K562 (cell line): ENCODE results near the gene IRF6. TPM values are rescaled to one million over a fixed set of nuclear protein-coding genes. Genes with fewer than 3 reads are reported as not detected.

Experiments
- CREM ChIP-seq: IDR thresholded peaks from 2 replicates; pipeline ENCODE4 v1.6.1; 2014; ENCODE audit warnings: antibody characterized with exemption, low read depth
- HBP1 ChIP-seq: fragments of 450-650 bp; formaldehyde crosslinking; IDR thresholded peaks from 2 replicates; pipeline ENCODE4 v1.4.0; 2022; ENCODE audit warnings: missing genetic modification characterization
- MCM3 ChIP-seq: fragments of 450-650 bp; IDR thresholded peaks from 2 replicates; pipeline ENCODE4 v1.6.1; 2016
- PTTG1 ChIP-seq: fragments of 450-650 bp; IDR thresholded peaks from 2 replicates; pipeline ENCODE4 v1.6.1; 2016; ENCODE audit warnings: low read depth, mild to moderate bottlenecking, missing genetic modification characterization, missing compliant biosample characterization
- SIRT6 ChIP-seq: IDR thresholded peaks from one replicate; pipeline ENCODE4 v1.6.1; 2012; ENCODE audit warnings: low read depth, mild to moderate bottlenecking, control low read depth, inconsistent platforms, low read length, moderate library complexity
- TAF9B ChIP-seq: fragments of 450-650 bp; IDR thresholded peaks from 2 replicates; pipeline ENCODE4 v1.6.1; 2018; ENCODE audit warnings: mild to moderate bottlenecking; ENCODE audit not compliant: partially characterized antibody
- ZNF561 ChIP-seq: fragments of 450-650 bp; formaldehyde crosslinking; conservative IDR thresholded peaks from 2 replicates; pipeline ENCODE4 v1.4.0; 2020; ENCODE audit warnings: mild to moderate bottlenecking, moderate library complexity
- ZNF644 ChIP-seq: fragments of 200-800 bp; sonication (Bioruptor generic); IDR thresholded peaks from 2 replicates; pipeline ENCODE4 v1.6.1; 2016; ENCODE audit warnings: low read depth, missing genetic modification characterization, missing compliant biosample characterization
- ZSCAN29 ChIP-seq: fragments of 450-650 bp; IDR thresholded peaks from 2 replicates; pipeline ENCODE4 v1.6.1; 2017
- polyA plus RNA-seq, 8 experiments: library from polyadenylated mRNA; depleted of rRNA in 4 of 8; stranded (reverse) in 5 of 8; unstranded in 3 of 8; fragments of >200 nt; fragmentation: Nextera tagmentation in 2 of 8; fragmentation: Illumina TruSeq in 1 of 8; extraction: Ambion mirVana in 2 of 8; extraction: Trizol in 1 of 8; gene quantifications; 2 replicates each; pipeline versions ENCODE4 v1.2.1 to v1.2.3, GENCODE V29; 2011 to 2014; ENCODE audit warnings: inconsistent platforms in 1 of 8, missing spikeins in 1 of 8
- total RNA-seq, 7 experiments: library from RNA; depleted of rRNA in 6 of 7; stranded (reverse); fragments of >200 nt in 6 of 7; fragmentation: Illumina TruSeq in 2 of 7; extraction: Trizol in 2 of 7; gene quantifications; 2 replicates each; pipeline versions ENCODE4 v1.2.1 to v1.2.3, GENCODE V29; 2011 to 2021; ENCODE audit warnings: low replicate concordance in 1 of 7

IRF6 gene
- total and polyA plus RNA-seq, 9 of the 15 experiments (the other 6 are each of a cell fraction or from before 2014, with no cell fraction given) = 0.03 to 0.65 (median 0.17) TPM

GRCh38 chr1:209736490-209737117 lies 69.3 kb downstream of the IRF6 start (continued):
- no peak for TF ChIP-seq HBP1 (CRISPR knock-in tag)
- TF ChIP-seq CREM = no peak
- no peak for TF ChIP-seq MCM3
- no peak for TF ChIP-seq PTTG1 (tag)
- no peak for TF ChIP-seq ZNF644 (tag)
- no peak for TF ChIP-seq ZNF561 (CRISPR knock-in tag)
- no peak for TF ChIP-seq TAF9B
- no peak for TF ChIP-seq SIRT6
- no peak for TF ChIP-seq ZSCAN29

Other genes starting within 250 kb of the IRF6 start
Only the 7 nearest of the 8 such genes appear.
- gene LAMB3, start 153.7 kb downstream of the IRF6 start, total RNA-seq (2014; rRNA removed) = 0.91 and 1.0 TPM in 2 replicates
- 0.61 and 1.3 TPM in 2 replicates for gene LAMB3, start 153.7 kb downstream of the IRF6 start, total RNA-seq (2014; rRNA removed; fragmentation: Illumina TruSeq; extraction: Trizol)
- 0.91 and 0.94 TPM in 2 replicates for gene LAMB3, start 153.7 kb downstream of the IRF6 start, total RNA-seq (2015; rRNA removed; fragmentation: Illumina TruSeq; extraction: Trizol)
- 1.3 and 1.9 TPM in 2 replicates for gene LAMB3, start 153.7 kb downstream of the IRF6 start, total RNA-seq (2021)
- 0.42 and 0.72 TPM in 2 replicates for gene LAMB3, start 153.7 kb downstream of the IRF6 start, polyA plus RNA-seq (2011; rRNA removed)
- 0.67 and 0.97 TPM in 2 replicates for gene LAMB3, start 153.7 kb downstream of the IRF6 start, polyA plus RNA-seq (2014; fragmentation: Illumina TruSeq; extraction: Trizol)
- gene LAMB3, start 153.7 kb downstream of the IRF6 start, polyA plus RNA-seq (2014; fragmentation: Nextera tagmentation; extraction: Ambion mirVana) = under 1 TPM; 0.08 to 0.21 TPM
- 1.0 and 3.1 TPM in 2 replicates for gene LAMB3, start 153.7 kb downstream of the IRF6 start, polyA plus RNA-seq (2014; rRNA removed)
- 60.4 and 79.0 TPM in 2 replicates for gene G0S2, start 130.7 kb downstream of the IRF6 start, total RNA-seq (2014; rRNA removed)
- 10.6 and 11.4 TPM in 2 replicates for gene G0S2, start 130.7 kb downstream of the IRF6 start, total RNA-seq (2014; rRNA removed; fragmentation: Illumina TruSeq; extraction: Trizol)
- 4.2 and 5.6 TPM in 2 replicates for gene G0S2, start 130.7 kb downstream of the IRF6 start, total RNA-seq (2015; rRNA removed; fragmentation: Illumina TruSeq; extraction: Trizol)
- gene G0S2, start 130.7 kb downstream of the IRF6 start, total RNA-seq (2021) = 37.4 and 39.5 TPM in 2 replicates
- 0.18 and 0.30 TPM in 2 replicates for gene G0S2, start 130.7 kb downstream of the IRF6 start, polyA plus RNA-seq (2011; rRNA removed)
- gene G0S2, start 130.7 kb downstream of the IRF6 start, polyA plus RNA-seq (2014; fragmentation: Illumina TruSeq; extraction: Trizol) = 11.7 and 24.0 TPM in 2 replicates
- 1 to 10 TPM; 4.9 to 8.9 TPM for gene G0S2, start 130.7 kb downstream of the IRF6 start, polyA plus RNA-seq (2014; fragmentation: Nextera tagmentation; extraction: Ambion mirVana)
- 65.6 and 70.4 TPM in 2 replicates for gene G0S2, start 130.7 kb downstream of the IRF6 start, polyA plus RNA-seq (2014; rRNA removed)
- gene HSD11B1, start 101.3 kb downstream of the IRF6 start, total RNA-seq (2014; rRNA removed) = not detected in 2 replicates
- gene HSD11B1, start 101.3 kb downstream of the IRF6 start, total RNA-seq (2014; rRNA removed; fragmentation: Illumina TruSeq; extraction: Trizol) = not detected in 2 replicates
- not detected in 2 replicates for gene HSD11B1, start 101.3 kb downstream of the IRF6 start, total RNA-seq (2015; rRNA removed; fragmentation: Illumina TruSeq; extraction: Trizol)
- gene HSD11B1, start 101.3 kb downstream of the IRF6 start, total RNA-seq (2021) = 0.16 TPM in 1 of 2 replicates, not detected in the other
- not detected in 2 replicates for gene HSD11B1, start 101.3 kb downstream of the IRF6 start, polyA plus RNA-seq (2011; rRNA removed)
- not detected in 2 replicates for gene HSD11B1, start 101.3 kb downstream of the IRF6 start, polyA plus RNA-seq (2014; fragmentation: Illumina TruSeq; extraction: Trizol)
- under 1 TPM in 1 of 2 experiments, not detected in 1; 0.04 TPM for gene HSD11B1, start 101.3 kb downstream of the IRF6 start, polyA plus RNA-seq (2014; fragmentation: Nextera tagmentation; extraction: Ambion mirVana)
- not detected in 2 replicates for gene HSD11B1, start 101.3 kb downstream of the IRF6 start, polyA plus RNA-seq (2014; rRNA removed)
- 1.1 TPM in 1 of 2 replicates, not detected in the other for gene TRAF3IP3, start 50.1 kb downstream of the IRF6 start, total RNA-seq (2014; rRNA removed)
- 0.15 and 0.26 TPM in 2 replicates for gene TRAF3IP3, start 50.1 kb downstream of the IRF6 start, total RNA-seq (2014; rRNA removed; fragmentation: Illumina TruSeq; extraction: Trizol)
- 0.34 and 0.36 TPM in 2 replicates for gene TRAF3IP3, start 50.1 kb downstream of the IRF6 start, total RNA-seq (2015; rRNA removed; fragmentation: Illumina TruSeq; extraction: Trizol)
- gene TRAF3IP3, start 50.1 kb downstream of the IRF6 start, total RNA-seq (2021) = 0.56 and 0.80 TPM in 2 replicates
- gene TRAF3IP3, start 50.1 kb downstream of the IRF6 start, polyA plus RNA-seq (2011; rRNA removed) = 0.06 and 0.12 TPM in 2 replicates
- gene TRAF3IP3, start 50.1 kb downstream of the IRF6 start, polyA plus RNA-seq (2014; fragmentation: Illumina TruSeq; extraction: Trizol) = 0.31 TPM in 1 of 2 replicates, not detected in the other
- gene TRAF3IP3, start 50.1 kb downstream of the IRF6 start, polyA plus RNA-seq (2014; fragmentation: Nextera tagmentation; extraction: Ambion mirVana) = under 1 TPM; 0.21 to 0.45 TPM
- gene TRAF3IP3, start 50.1 kb downstream of the IRF6 start, polyA plus RNA-seq (2014; rRNA removed) = 0.29 and 0.57 TPM in 2 replicates
- 4.0 and 4.3 TPM in 2 replicates for gene C1orf74, start 21.6 kb downstream of the IRF6 start, total RNA-seq (2014; rRNA removed)
- 5.7 and 6.5 TPM in 2 replicates for gene C1orf74, start 21.6 kb downstream of the IRF6 start, total RNA-seq (2014; rRNA removed; fragmentation: Illumina TruSeq; extraction: Trizol)
- 5.7 and 6.5 TPM in 2 replicates for gene C1orf74, start 21.6 kb downstream of the IRF6 start, total RNA-seq (2015; rRNA removed; fragmentation: Illumina TruSeq; extraction: Trizol)
- 4.7 and 4.9 TPM in 2 replicates for gene C1orf74, start 21.6 kb downstream of the IRF6 start, total RNA-seq (2021)
- gene C1orf74, start 21.6 kb downstream of the IRF6 start, polyA plus RNA-seq (2011; rRNA removed) = 5.8 and 7.4 TPM in 2 replicates
- 5.3 and 5.7 TPM in 2 replicates for gene C1orf74, start 21.6 kb downstream of the IRF6 start, polyA plus RNA-seq (2014; fragmentation: Illumina TruSeq; extraction: Trizol)
- 1 to 10 TPM; 5.7 to 7.6 TPM for gene C1orf74, start 21.6 kb downstream of the IRF6 start, polyA plus RNA-seq (2014; fragmentation: Nextera tagmentation; extraction: Ambion mirVana)
- 4.0 and 4.9 TPM in 2 replicates for gene C1orf74, start 21.6 kb downstream of the IRF6 start, polyA plus RNA-seq (2014; rRNA removed)
- gene UTP25, start 21.8 kb upstream of the IRF6 start, total RNA-seq (2014; rRNA removed) = 10.6 and 11.9 TPM in 2 replicates
- gene UTP25, start 21.8 kb upstream of the IRF6 start, total RNA-seq (2014; rRNA removed; fragmentation: Illumina TruSeq; extraction: Trizol) = 17.6 and 18.4 TPM in 2 replicates
- gene UTP25, start 21.8 kb upstream of the IRF6 start, total RNA-seq (2015; rRNA removed; fragmentation: Illumina TruSeq; extraction: Trizol) = 15.3 and 16.6 TPM in 2 replicates
- 10.7 and 12.0 TPM in 2 replicates for gene UTP25, start 21.8 kb upstream of the IRF6 start, total RNA-seq (2021)
- 10.4 and 12.8 TPM in 2 replicates for gene UTP25, start 21.8 kb upstream of the IRF6 start, polyA plus RNA-seq (2011; rRNA removed)
- gene UTP25, start 21.8 kb upstream of the IRF6 start, polyA plus RNA-seq (2014; fragmentation: Illumina TruSeq; extraction: Trizol) = 13.1 and 15.7 TPM in 2 replicates
- gene UTP25, start 21.8 kb upstream of the IRF6 start, polyA plus RNA-seq (2014; fragmentation: Nextera tagmentation; extraction: Ambion mirVana) = 10 to 100 TPM in 1 of 2 experiments, 1 to 10 TPM in 1; 5.7 to 10.9 TPM
- gene UTP25, start 21.8 kb upstream of the IRF6 start, polyA plus RNA-seq (2014; rRNA removed) = 8.7 and 9.5 TPM in 2 replicates
- gene SYT14, start 132.1 kb upstream of the IRF6 start, total RNA-seq (2014; rRNA removed) = not detected in 2 replicates
- 0.03 TPM in 1 of 2 replicates, not detected in the other for gene SYT14, start 132.1 kb upstream of the IRF6 start, total RNA-seq (2014; rRNA removed; fragmentation: Illumina TruSeq; extraction: Trizol)
- not detected in 2 replicates for gene SYT14, start 132.1 kb upstream of the IRF6 start, total RNA-seq (2015; rRNA removed; fragmentation: Illumina TruSeq; extraction: Trizol)
- gene SYT14, start 132.1 kb upstream of the IRF6 start, total RNA-seq (2021) = 0.07 TPM in 1 of 2 replicates, not detected in the other
- gene SYT14, start 132.1 kb upstream of the IRF6 start, polyA plus RNA-seq (2011; rRNA removed) = 0.04 TPM in 1 of 2 replicates, not detected in the other
- gene SYT14, start 132.1 kb upstream of the IRF6 start, polyA plus RNA-seq (2014; fragmentation: Illumina TruSeq; extraction: Trizol) = not detected in 2 replicates
- gene SYT14, start 132.1 kb upstream of the IRF6 start, polyA plus RNA-seq (2014; fragmentation: Nextera tagmentation; extraction: Ambion mirVana) = not detected
- 0.01 TPM in 1 of 2 replicates, not detected in the other for gene SYT14, start 132.1 kb upstream of the IRF6 start, polyA plus RNA-seq (2014; rRNA removed)